ENCODE results near the gene MBLAC1. TPM values are rescaled to one million over a fixed set of nuclear protein-coding genes. Genes with fewer than 3 reads are reported as not detected.

The MBLAC1 gene
- total RNA-seq (2014; rRNA removed; shearing (Covaris generic)): 1.6 and 4.8 TPM in 2 replicates

- DNase-seq (ENCODE audit: low read depth): peak; percentile 91
Observed at GRCh38 chr7:100126931-100127865, at the start of gene MBLAC1. Gene MBLAC1, plus strand, starts transcription at chr7:100126967. Its CDS starts 429 bp downstream, at chr7:100127396.

GRCh38 chr7:100077205-100077604, 49.6 kb upstream of the MBLAC1 start:
- no peak for DNase-seq (ENCODE audit: low read depth)

- DNase-seq (ENCODE audit: low read depth): no peak
Observed at GRCh38 chr7:100079024-100079560, 47.7 kb upstream of the MBLAC1 start.

- DNase-seq (ENCODE audit: low read depth): no peak
Observed at GRCh38 chr7:100080907-100081534, 45.7 kb upstream of the MBLAC1 start.

GRCh38 chr7:100081535-100082102, 45.1 kb upstream of the MBLAC1 start, which contains the start of gene ZNF3:
Gene ZNF3, minus strand, starts transcription at chr7:100081723. Its CDS starts 4,366 bp downstream, at chr7:100077357.
- peak; percentile 99 for DNase-seq (ENCODE audit: low read depth)

GRCh38 chr7:100082978-100083377, 43.8 kb upstream of the MBLAC1 start:
- no peak for DNase-seq (ENCODE audit: low read depth)

GRCh38 chr7:100085515-100085914, 41.3 kb upstream of the MBLAC1 start:
- DNase-seq (ENCODE audit: low read depth): no peak

GRCh38 chr7:100087055-100087750, 39.6 kb upstream of the MBLAC1 start:
- peak; percentile 92 for DNase-seq (ENCODE audit: low read depth)

- no peak for DNase-seq (ENCODE audit: low read depth)
Observed at GRCh38 chr7:100088095-100088620, 38.6 kb upstream of the MBLAC1 start.

GRCh38 chr7:100088621-100089457, 37.9 kb upstream of the MBLAC1 start, which contains the start of gene COPS6:
Gene COPS6, plus strand, starts transcription at chr7:100088969. Its CDS starts 22 bp downstream, at chr7:100088991.
- peak; percentile 79 for DNase-seq (ENCODE audit: low read depth)

- DNase-seq (ENCODE audit: low read depth): no peak
Observed at GRCh38 chr7:100089458-100090196, 37.1 kb upstream of the MBLAC1 start.

GRCh38 chr7:100090527-100091410, 36.0 kb upstream of the MBLAC1 start:
- DNase-seq (ENCODE audit: low read depth): no peak

GRCh38 chr7:100091411-100092181, 35.2 kb upstream of the MBLAC1 start:
- DNase-seq (ENCODE audit: low read depth): no peak

GRCh38 chr7:100093054-100093453, 33.7 kb upstream of the MBLAC1 start:
- DNase-seq (ENCODE audit: low read depth): no peak

- no peak for DNase-seq (ENCODE audit: low read depth)
Observed at GRCh38 chr7:100093498-100093897, 33.3 kb upstream of the MBLAC1 start.

- DNase-seq (ENCODE audit: low read depth): no peak
Observed at GRCh38 chr7:100093925-100094486, 32.8 kb upstream of the MBLAC1 start.

- no peak for DNase-seq (ENCODE audit: low read depth)
Observed at GRCh38 chr7:100095289-100095688, 31.5 kb upstream of the MBLAC1 start.
